Muscle of leg (tissue), 11 donors: ENCODE data around the gene MYL12A. TPM values are rescaled to one million over a fixed set of nuclear protein-coding genes. Genes with fewer than 3 reads are reported as not detected.
"Not testable (repeated sequence)": the region's sequence is repeated elsewhere in the genome, so short reads cannot be mapped to it uniquely, and the experiment has no call there.

ENCODE experiments used
- DNase-seq: peaks from one replicate; pipeline ENCODE4 v3.0.0; 2013
- H3K27ac ChIP-seq: one replicate; pipeline ENCODE4 v1.5.1; 2013; ENCODE audit warnings: mild to moderate bottlenecking, low read length, control low read depth
- H3K27me3 ChIP-seq: one replicate; pipeline ENCODE4 v1.6.1; 2013; ENCODE audit warnings: low read length; ENCODE audit not compliant: control insufficient read depth, insufficient read depth
- H3K36me3 ChIP-seq: one replicate; pipeline ENCODE4 v1.6.1; 2013; ENCODE audit warnings: low read length; ENCODE audit not compliant: control insufficient read depth, insufficient read depth
- H3K4me1 ChIP-seq: one replicate; pipeline ENCODE4 v1.6.1; 2013; ENCODE audit warnings: low read length; ENCODE audit not compliant: control insufficient read depth, insufficient read depth
- H3K4me3 ChIP-seq: one replicate; pipeline ENCODE4 v1.5.1; 2013; ENCODE audit warnings: low read length, control low read depth
- H3K9me3 ChIP-seq: replicated peaks from 2 replicates; pipeline ENCODE4 v1.6.1; 2013; ENCODE audit warnings: low read depth, low read length; ENCODE audit not compliant: control insufficient read depth
- WGBS: methylation state at CpG from one replicate; pipeline ENCODE4 v1.1.5; 2013; ENCODE audit warnings: missing lambda C conversion rate; ENCODE audit not compliant: insufficient coverage; 5-methylcytosine and 5-hydroxymethylcytosine counted together
- polyA plus RNA-seq, 8 donors: library from polyadenylated mRNA; unstranded; fragments of 120-200 nt; gene quantifications; one replicate each; pipeline versions ENCODE4 v1.2.1 to v1.2.3, GENCODE V29; 2013; ENCODE audit warnings: inconsistent platforms in 1 of 8, low replicate concordance in 1 of 8; ENCODE audit not compliant: insufficient read length in 8 of 8, insufficient read depth in 1 of 8
- total RNA-seq: library from RNA; stranded (reverse); fragments of 120-200 nt; gene quantifications from one replicate; pipeline ENCODE4 v1.2.4, GENCODE V29; 2013

MYL12A gene
- total and polyA plus RNA-seq, 9 donors: 456 to 716 (median 650) TPM

- Histone ChIP-seq H3K27ac (peak overlapping the region; percentile 93), H3K36me3 (peaks cover 17% of the 10 kb centered on the region), H3K4me3 (peak overlapping the region; percentile 79), H3K4me1 (peaks cover 19% of the 10 kb centered on the region), H3K9me3 (no peaks in the 10 kb centered on the region), H3K27me3 (no peaks in the 10 kb centered on the region)
- WGBS: under 1% methylated on average over 53 of the region's 69 CpGs
- no peak for DNase-seq
These were observed 14.9 kb downstream of the MYL12A start for GRCh38 chr18:3262234-3263131.

DNA sequence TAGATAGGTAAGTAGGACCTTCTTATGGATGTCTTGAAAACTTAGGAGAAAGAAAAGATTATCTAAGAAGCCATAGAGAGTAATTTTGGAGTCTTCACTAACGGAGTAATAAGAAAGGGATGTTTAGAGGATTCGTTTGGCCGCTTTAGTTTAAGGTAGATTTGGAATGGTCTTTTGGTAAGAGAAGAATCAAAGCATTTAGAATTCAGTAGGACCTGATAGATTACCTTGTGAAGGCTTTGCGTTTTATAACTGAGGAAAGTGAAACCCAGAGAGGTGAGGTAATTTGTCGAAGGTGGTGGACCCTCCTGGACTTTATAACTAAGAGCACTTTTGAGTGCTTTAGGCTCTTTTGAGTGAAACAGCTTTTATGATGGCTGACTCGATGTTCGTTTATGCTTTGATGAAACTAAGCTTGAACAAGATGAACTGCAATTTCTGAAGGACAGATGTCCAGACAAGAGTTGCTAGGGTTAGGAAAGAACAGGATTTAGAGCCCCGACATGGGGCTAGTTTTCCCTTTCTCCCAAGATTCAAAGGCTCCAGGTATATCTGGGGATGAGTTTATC is 15.6 kb downstream of the MYL12A start:
- Histone ChIP-seq H3K4me1 (peaks cover 19% of the 10 kb centered on the region), H3K4me3 (peak overlapping the region; percentile 79), H3K9me3 (no peaks in the 10 kb centered on the region), H3K27me3 (no peaks in the 10 kb centered on the region), H3K36me3 (peaks cover 13% of the 10 kb centered on the region), H3K27ac (peak overlapping the region; percentile 71)
- 18% methylated on average over 5 of the region's 8 CpGs for WGBS
- no peak for DNase-seq

DNA sequence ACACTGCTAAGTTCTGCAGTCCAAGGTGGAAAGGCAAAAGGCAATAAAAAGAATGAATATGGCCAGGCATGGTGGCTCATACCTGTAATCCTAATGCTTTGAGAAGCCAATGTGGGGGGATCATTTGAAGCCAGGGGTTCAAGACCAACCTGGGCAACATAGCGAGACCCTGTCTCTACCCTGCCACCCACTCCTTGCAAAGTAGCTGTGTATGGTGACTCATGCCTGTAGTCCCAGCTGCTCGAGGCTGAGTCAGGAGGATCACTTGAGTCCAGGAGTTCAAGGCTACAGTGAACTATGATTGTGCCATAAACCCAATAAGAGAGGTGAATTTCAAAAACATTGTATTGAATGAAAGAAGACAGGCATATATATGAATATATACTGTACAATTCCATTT is 16.8 kb downstream of the MYL12A start:
- Histone ChIP-seq H3K27ac (no peak overlapping the region), H3K4me1 (peaks cover 19% of the 10 kb centered on the region), H3K27me3 (no peaks in the 10 kb centered on the region), H3K9me3 (no peaks in the 10 kb centered on the region), H3K36me3 (peaks cover 1% of the 10 kb centered on the region), H3K4me3 (no peak overlapping the region)
- no peak for DNase-seq
- 67% methylated on average over 1 of the region's 2 CpGs for WGBS

DNA sequence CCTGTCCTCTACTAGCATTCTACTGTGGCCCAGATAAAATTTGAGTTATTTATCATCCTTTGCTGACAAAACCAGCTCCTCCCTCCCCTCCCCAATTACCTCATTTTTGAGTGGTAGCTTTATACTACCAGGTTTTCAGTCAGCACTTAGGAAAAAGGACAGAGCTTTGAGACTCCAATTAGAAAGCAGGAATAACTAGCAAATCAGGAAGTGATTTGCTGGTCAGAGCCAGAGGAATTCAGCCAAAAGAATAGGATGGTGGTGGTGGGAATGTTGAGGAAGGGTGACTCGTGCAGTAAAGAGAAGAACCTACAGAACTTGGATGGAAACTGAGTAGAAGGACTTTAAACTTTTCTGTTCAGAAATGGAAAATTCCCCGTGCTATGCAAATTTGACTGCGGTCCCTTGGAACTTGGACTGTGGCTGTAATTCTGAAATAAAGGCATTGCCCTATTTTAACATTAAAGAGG is 18.0 kb downstream of the MYL12A start:
- H3K4me1 ChIP-seq: peaks cover 17% of the 10 kb centered on the region
- H3K27ac ChIP-seq: no peak overlapping the region
- WGBS: 33% methylated on average over 1 of the region's 3 CpGs
- no peak overlapping the region for H3K4me3 ChIP-seq
- H3K36me3 ChIP-seq: no peaks in the 10 kb centered on the region
- H3K9me3 ChIP-seq: no peaks in the 10 kb centered on the region
- no peak for DNase-seq
- H3K27me3 ChIP-seq: no peaks in the 10 kb centered on the region

GRCh38 chr18:3266062-3266608 is 18.5 kb downstream of the MYL12A start:
- Histone ChIP-seq H3K9me3 (no peaks in the 10 kb centered on the region), H3K27me3 (no peaks in the 10 kb centered on the region), H3K27ac (no peak overlapping the region), H3K36me3 (no peaks in the 10 kb centered on the region), H3K4me1 (peaks cover 17% of the 10 kb centered on the region), H3K4me3 (no peak overlapping the region)
- 47% methylated on average over 4 of the region's 7 CpGs for WGBS
- no peak for DNase-seq

GRCh38 chr18:3268306-3268705 is 20.7 kb downstream of the MYL12A start:
- Histone ChIP-seq H3K4me1 (peaks cover 13% of the 10 kb centered on the region), H3K9me3 (no peaks in the 10 kb centered on the region), H3K27me3 (no peaks in the 10 kb centered on the region), H3K36me3 (peaks cover 3% of the 10 kb centered on the region), H3K27ac (no peak overlapping the region), H3K4me3 (no peak overlapping the region)
- DNase-seq: no peak

DNA sequence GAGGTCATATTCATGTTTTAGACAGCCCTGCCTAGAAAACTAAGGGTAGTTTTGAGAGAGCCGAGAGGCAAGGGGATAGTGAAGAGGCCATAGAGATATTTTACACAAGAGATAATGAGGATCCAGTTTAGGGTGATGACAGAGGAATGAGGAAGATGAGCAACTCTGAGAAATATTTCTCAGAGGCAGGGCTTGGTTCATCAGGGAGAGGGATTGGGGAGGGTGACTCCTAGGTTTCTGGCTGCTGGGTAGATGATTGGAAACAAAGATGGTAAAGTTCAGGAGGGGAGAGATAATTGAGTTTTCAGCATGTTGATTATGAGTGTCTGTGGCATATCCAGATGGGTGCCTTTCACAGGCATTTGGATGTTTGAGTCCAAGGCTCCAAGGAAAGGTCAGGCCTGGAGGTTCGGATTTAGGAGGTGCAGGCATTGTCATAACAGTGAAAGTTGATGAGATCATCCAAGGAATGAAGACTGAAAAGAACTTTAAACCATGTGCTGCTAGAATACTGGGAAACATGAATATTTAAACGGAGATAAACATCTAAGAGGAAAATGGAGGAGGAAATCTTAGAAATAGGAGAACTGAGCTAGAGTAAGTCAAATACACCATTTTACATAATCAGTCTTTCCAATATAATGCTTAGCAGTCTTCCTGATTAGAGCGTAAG is 21.8 kb downstream of the MYL12A start:
- no peak for DNase-seq
- H3K27ac ChIP-seq: no peak overlapping the region
- no peak overlapping the region for H3K4me3 ChIP-seq
- peaks cover 4% of the 10 kb centered on the region for H3K4me1 ChIP-seq
- H3K27me3 ChIP-seq: no peaks in the 10 kb centered on the region
- H3K9me3 ChIP-seq: no peaks in the 10 kb centered on the region
- WGBS: 72% methylated on average over 2 of the region's 4 CpGs
- peaks cover 8% of the 10 kb centered on the region for H3K36me3 ChIP-seq

- no peak overlapping the region for H3K27ac ChIP-seq
- H3K36me3 ChIP-seq: peaks cover 12% of the 10 kb centered on the region
- no peak overlapping the region for H3K4me3 ChIP-seq
- no peak for DNase-seq
- no peaks in the 10 kb centered on the region for H3K27me3 ChIP-seq
- WGBS: no CpG with 5 or more reads among the region's 1 CpG
- H3K9me3 ChIP-seq: no peaks in the 10 kb centered on the region
- peaks cover 3% of the 10 kb centered on the region for H3K4me1 ChIP-seq
These were observed 22.3 kb downstream of the MYL12A start for GRCh38 chr18:3269914-3270299.

DNA sequence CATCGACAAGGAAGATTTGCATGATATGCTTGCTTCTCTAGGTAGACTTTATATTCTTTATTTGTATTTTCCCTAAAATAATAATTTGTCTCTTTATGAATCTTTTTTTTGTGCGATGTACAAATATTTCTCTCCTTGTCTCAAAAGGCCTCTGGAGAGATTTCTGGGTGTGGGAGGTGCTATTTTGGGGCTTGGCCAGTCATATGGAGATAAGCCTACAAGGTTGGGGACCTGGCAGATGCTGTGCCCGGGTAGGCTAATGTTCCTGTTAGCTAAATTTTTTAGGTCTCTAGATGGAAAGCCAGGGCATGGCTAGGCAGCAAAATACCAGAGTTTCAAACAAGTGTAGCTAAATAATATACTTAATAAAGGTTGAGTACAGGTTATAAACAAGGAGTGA is 25.4 kb downstream of the MYL12A start:
- DNase-seq: no peak
- Histone ChIP-seq H3K27me3 (no peaks in the 10 kb centered on the region), H3K4me1 (no peaks in the 10 kb centered on the region), H3K4me3 (no peak overlapping the region), H3K9me3 (no peaks in the 10 kb centered on the region), H3K27ac (no peak overlapping the region), H3K36me3 (peaks cover 24% of the 10 kb centered on the region)
- WGBS: 100% methylated on average over 1 of the region's 3 CpGs

GRCh38 chr18:3277643-3278213 is 30.1 kb downstream of the MYL12A start:
- H3K4me3 ChIP-seq, H3K9me3 ChIP-seq, H3K27ac ChIP-seq, H3K27me3 ChIP-seq, H3K4me1 ChIP-seq, DNase-seq: not testable (repeated sequence)
- 67% methylated on average over 2 of the region's 7 CpGs for WGBS
- H3K36me3 ChIP-seq: peaks cover 27% of the 10 kb centered on the region
